ENCODE data around the gene CYTH3.

- TF ChIP-seq CTCF (IDR thresholded peaks at IDR 0.05; ENCODE audit: poor library complexity) (no peak), EZH2 (IDR thresholded peaks at IDR 0.05; ENCODE audit: borderline replicate concordance) (no peak)
These were observed 107.9 kb downstream of the CYTH3 start for GRCh38 chr7:6164491-6164890.

Data from hepatocyte (in vitro differentiated cells).